Measurements from ENCODE around the gene HSD17B14.
"Not testable (repeated sequence)": the region's sequence is repeated elsewhere in the genome, so short reads cannot be mapped to it uniquely, and the experiment has no call there.

Gene HSD17B14

DNA sequence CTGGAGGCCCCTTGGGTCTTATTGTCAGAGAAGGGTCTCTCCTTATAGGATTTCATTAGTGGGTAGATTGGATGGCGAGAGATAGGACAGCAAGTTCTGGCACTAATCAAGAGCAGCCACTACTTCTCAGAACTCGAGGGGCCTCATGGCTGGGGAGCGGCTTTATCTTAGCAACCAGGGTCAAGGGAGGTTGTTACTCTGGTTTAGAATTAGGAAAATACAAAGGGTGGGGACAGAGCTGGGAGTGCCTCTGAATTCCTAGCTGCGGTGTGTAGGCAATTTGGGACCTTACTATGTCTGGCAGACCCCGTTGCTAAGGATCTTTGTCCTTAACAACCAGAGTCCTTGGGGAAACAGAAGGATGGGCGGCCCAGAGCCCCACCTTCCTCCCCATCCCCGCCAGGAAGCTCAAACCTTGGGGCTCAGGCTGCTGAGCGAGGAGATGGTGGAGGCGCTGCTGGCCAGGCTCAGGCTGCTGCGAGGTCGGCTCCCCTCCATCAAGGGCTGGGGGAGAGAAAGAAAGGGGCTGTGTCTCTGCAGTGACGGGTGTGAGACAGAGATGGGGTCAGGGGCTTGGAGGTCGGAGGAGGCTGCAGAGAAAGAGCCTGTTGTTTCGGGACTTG lies 30.9 kb upstream of the HSD17B14 start:
- DNase-seq (ENCODE audit: low read depth), result no peak

DNA sequence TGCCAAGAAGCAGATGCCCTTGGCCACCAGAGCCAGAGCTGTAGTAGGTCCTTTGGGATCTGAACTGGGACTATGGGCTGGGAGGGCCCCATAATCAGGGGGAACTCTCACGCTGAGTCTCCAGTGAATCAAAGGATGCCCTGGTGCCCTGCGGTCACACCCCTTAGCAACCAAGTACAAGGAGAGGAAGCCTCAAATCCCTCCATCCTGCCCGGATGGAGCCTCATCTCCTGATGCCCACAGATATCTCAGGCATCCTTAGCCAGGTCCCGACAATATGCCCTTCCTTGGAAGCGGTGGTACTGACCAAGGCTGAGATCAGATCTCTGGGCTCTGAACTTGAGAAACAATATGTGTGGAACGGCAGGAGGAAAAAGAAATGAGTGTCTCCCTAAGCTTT lies 30.4 kb upstream of the HSD17B14 start:
- DNase-seq (ENCODE audit: low read depth), result no peak

- no peak for DNase-seq (ENCODE audit: low read depth)
These were observed 26.5 kb upstream of the HSD17B14 start for GRCh38 chr19:48862827-48863226.

DNA sequence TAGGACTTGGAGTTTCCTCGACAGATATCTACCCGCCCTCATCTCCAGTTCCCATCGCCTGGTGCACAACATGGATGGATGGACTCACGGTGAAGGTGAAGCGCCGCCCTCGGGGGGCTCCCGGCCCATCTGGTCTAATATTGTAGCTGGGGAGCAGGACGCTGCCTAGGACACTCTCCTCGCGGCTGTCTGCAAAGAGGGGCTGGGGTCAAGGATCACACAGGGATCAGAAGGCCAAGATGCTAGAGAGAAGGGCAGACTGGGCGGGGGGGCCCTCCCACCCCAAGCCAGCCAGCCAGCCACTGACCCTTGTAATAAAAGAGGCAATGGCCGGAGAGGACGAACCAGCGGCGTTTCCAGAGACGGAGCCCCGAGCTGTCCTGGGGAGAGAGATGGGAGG lies 25.0 kb upstream of the HSD17B14 start:
- no peak for DNase-seq (ENCODE audit: low read depth)

GRCh38 chr19:48859711-48860572 lies 23.7 kb upstream of the HSD17B14 start:
- no peak for DNase-seq (ENCODE audit: low read depth)

- peak; percentile 78 for DNase-seq (ENCODE audit: low read depth)
These were observed 22.9 kb upstream of the HSD17B14 start for GRCh38 chr19:48858984-48859710.

GRCh38 chr19:48856921-48857320 lies 20.6 kb upstream of the HSD17B14 start:
- DNase-seq (ENCODE audit: low read depth), result no peak

DNA sequence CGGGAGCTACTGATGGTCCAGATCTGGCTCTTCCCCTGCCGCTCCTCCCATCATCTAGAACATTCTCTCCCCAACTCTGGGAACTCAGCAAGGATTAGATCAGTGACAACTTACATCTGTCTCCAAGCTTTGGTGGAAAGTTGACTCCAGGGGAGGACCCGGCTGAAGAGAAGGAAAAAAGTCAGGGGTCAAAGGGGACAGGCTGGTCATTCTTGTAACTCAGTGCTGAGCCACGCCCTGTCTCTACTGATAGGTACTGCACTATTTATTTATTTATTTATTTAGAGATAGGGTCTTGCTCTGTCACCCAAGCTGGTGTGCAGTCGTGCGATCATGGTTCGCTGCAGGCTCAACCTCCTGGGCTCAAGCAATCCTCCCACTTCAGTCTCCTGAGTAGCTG lies 17.8 kb upstream of the HSD17B14 start:
- DNase-seq (ENCODE audit: low read depth), result no peak

GRCh38 chr19:48853483-48853882 lies 17.2 kb upstream of the HSD17B14 start:
- no peak for DNase-seq (ENCODE audit: low read depth)

GRCh38 chr19:48852292-48852691 lies 16.0 kb upstream of the HSD17B14 start:
- DNase-seq (ENCODE audit: low read depth), result no peak

- not testable (repeated sequence) for DNase-seq (ENCODE audit: low read depth)
These were observed 10.4 kb upstream of the HSD17B14 start for GRCh38 chr19:48846659-48847058.

GRCh38 chr19:48845384-48845783 lies 9.1 kb upstream of the HSD17B14 start:
- no peak for DNase-seq (ENCODE audit: low read depth)

GRCh38 chr19:48844472-48844871 lies 8.2 kb upstream of the HSD17B14 start:
- DNase-seq (ENCODE audit: low read depth), result no peak

DNA sequence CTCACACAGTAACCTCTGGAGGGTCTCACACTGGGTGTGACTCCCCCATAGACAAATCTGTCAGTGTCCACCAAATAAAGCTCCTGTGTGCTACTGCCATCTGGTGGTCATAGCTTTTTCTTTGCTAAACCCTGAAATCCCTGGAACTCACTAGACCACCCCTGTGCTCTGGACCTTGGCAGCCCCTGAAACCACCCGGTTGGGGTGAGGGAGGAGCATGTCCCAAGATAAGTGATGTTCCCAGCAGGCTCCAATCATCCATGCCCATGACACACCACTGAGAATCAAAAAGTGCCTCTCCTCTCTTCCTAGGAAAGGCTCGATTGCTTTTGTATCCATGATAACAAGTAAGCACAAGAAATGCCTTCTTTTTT lies 6.5 kb upstream of the HSD17B14 start:
- DNase-seq (ENCODE audit: low read depth), result peak; percentile 15

DNA sequence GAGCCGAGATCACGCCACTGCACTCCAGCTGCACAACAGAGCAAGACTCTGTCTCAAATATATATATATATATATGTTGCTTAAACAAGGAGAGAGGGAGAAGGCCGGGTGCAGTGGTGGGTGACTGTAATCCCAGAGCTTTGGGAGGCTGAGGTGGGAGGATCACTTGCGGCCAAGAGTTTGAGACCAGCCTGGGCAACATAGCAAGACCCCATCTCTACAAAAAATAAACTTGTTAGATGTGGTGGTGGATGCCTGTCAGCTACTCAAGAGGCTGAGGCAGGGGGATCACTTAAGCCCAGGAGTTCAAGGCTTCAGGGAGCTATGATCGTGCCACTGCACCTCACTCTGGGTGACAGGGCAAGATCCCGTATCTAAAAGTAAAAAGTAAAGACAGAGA lies 5.3 kb upstream of the HSD17B14 start:
- DNase-seq (ENCODE audit: low read depth), result no peak

DNA sequence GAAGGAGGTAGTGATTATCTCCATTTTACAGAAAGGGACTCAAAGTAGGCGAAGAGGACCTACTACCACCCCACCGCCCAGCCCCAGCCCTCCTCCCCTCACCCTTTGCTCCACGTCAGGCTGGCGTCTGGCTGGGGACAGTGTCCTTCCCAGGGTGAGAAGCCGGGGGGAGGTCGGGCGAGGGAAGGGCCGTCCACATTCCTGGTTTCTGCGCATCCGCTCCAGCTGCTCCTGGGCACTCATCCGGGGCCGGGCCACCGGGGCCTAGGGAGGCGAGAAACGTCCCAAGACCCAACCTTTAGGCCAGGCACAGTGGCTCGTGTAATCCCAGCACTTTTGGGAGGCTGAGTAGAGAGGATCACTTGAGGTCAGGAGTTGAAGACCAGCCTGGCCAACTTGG lies 4.8 kb upstream of the HSD17B14 start:
- DNase-seq (ENCODE audit: low read depth), result no peak

- no peak for DNase-seq (ENCODE audit: low read depth)
These were observed 1.4 kb upstream of the HSD17B14 start for GRCh38 chr19:48837687-48838086.

GRCh38 chr19:48837051-48837524 lies 797 bp upstream of the HSD17B14 start:
- peak; percentile 68 for DNase-seq (ENCODE audit: low read depth)

DNA sequence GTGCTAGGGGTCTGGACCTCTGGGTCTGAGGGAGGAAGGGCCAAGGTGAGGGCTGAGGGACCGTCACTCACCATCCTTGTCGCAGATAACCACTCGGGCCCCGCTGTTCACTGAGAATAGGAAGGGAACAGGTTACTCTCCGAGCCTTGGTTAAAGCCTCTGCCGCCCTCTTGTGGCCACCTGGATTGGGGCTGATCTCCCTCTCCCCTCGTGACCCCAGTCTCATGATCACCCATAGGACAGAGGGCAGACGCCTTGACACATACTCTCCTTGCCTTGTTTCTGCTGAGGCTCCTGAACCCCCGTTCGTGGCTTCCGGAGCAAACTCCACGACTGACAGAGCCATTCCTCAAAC lies 580 bp downstream of the HSD17B14 start:
- DNase-seq (ENCODE audit: low read depth), result peak; percentile 97

- no peak for DNase-seq (ENCODE audit: low read depth)
These were observed 2.3 kb downstream of the HSD17B14 start for GRCh38 chr19:48833977-48834376.

GRCh38 chr19:48833049-48833448 lies 3.2 kb downstream of the HSD17B14 start:
- no peak for DNase-seq (ENCODE audit: low read depth)

DNA sequence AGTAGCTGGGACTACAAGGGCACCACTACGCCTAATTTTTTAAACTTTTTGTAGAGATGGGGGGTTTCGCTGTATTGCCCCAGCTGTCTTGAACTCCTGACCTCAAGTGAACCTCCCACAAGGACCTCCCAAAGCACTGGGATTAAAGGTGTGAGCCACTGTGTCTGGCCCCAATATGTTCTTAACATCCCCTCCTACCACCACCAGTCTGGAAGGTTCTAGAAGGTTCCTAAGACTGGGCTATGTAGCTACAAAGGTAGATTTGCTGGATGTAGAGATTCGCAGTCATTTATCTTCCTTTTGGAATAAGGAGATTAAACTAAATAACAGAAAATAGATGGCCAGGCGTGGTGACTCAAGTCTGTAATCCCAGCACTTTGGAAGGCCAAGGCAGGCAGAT lies 5.3 kb downstream of the HSD17B14 start:
- DNase-seq (ENCODE audit: low read depth), result no peak

DNA sequence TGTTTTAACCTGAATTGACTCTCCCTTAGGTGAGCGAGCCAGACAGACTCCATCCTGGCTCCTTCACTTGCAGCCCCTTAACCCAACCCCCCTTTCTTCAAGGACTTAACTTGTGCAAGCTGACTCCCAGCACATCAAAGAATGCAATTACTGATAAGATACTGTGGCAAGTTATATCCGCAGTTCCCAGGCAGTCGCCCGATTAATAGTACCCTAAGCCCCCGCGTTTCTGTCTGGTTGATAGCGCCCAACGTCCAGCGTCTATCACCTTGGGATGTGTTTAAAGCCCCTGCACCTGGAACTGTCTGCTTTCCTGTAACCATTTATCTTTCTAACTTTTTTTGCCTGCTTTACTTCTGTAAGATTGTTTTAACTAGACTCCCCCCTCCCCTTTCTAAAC lies 6.2 kb downstream of the HSD17B14 start:
- no peak for DNase-seq (ENCODE audit: low read depth)

All from activated T-cell treated with anti-CD3 and anti-CD28 coated beads for 1 hour (primary cell).